ENCODE results near the gene FAM222A. TPM values are rescaled to one million over a fixed set of nuclear protein-coding genes. Genes with fewer than 3 reads are reported as not detected.
A peak's percentile ranks its signal among the peaks of the same experiment; 100 is the strongest.

The FAM222A gene
- total and polyA plus RNA-seq, 2 of the 8 experiments (the other 6 are each of a cell fraction or from before 2014, with no cell fraction given) = 0.94 to 1.1 TPM

- Histone ChIP-seq H4K20me1 (replicated peaks in 1 of 2; ENCODE audit: control insufficient read depth in 1 of 2, insufficient read depth in 2 of 2, low read length in 2 of 2) (peaks cover 0 to 13% of the 10 kb centered on the region in 2 experiments), H3K14ac (ENCODE audit: insufficient read length) (no peak overlapping the region), H3K56ac (replicated peaks; ENCODE audit: insufficient read length, low read depth, low read length) (no peak overlapping the region), H2BK15ac (ENCODE audit: low read length) (no peak overlapping the region), H3K9ac (replicated peaks in 1 of 4; ENCODE audit: extremely low read depth in 1 of 4, low read depth in 3 of 4, low read length in 3 of 4) (no peak overlapping the region), H2BK5ac (ENCODE audit: low read depth, low read length) (no peak overlapping the region), H4K5ac (ENCODE audit: insufficient read length, low read depth, low read length) (no peak overlapping the region), H3K4me1 (replicated peaks in 1 of 4; ENCODE audit: control insufficient read depth in 3 of 4, insufficient read depth in 4 of 4, low read length in 3 of 4) (no peaks in the 10 kb centered on the region), H4K8ac (ENCODE audit: extremely low read depth, insufficient read depth, low read length) (no peak overlapping the region), H3K4me2 (ENCODE audit: insufficient read depth in 1 of 2, low read depth in 2 of 2, low read length in 2 of 2) (no peak overlapping the region), H3K79me2 (ENCODE audit: control insufficient read depth in 1 of 2, insufficient read depth in 2 of 2, low read length in 2 of 2) (no peaks in the 10 kb centered on the region), H3K27me3 (replicated peaks in 1 of 4; ENCODE audit: control insufficient read depth in 3 of 4, extremely low read depth in 1 of 4, insufficient read depth in 3 of 4, low read length in 3 of 4) (no peaks in the 10 kb centered on the region), H3K27ac (ENCODE audit: low read depth, low read length) (no peak overlapping the region), H3K36me3 (ENCODE audit: control insufficient read depth in 2 of 4, insufficient read depth in 4 of 4, low read length in 3 of 4) (no peaks in the 10 kb centered on the region), H2BK20ac (ENCODE audit: low read length) (no peak overlapping the region), H3K4me3 (ENCODE audit: extremely low read depth in 1 of 4, insufficient read depth in 2 of 4, low read depth in 3 of 4, low read length in 4 of 4) (no peak overlapping the region), H2BK12ac (ENCODE audit: low read depth, low read length) (no peak overlapping the region), H2AK5ac (ENCODE audit: low read depth, low read length) (no peak overlapping the region), H4K91ac (replicated peaks; ENCODE audit: insufficient read length, low read length) (no peak overlapping the region), H2AFZ (ENCODE audit: low read length) (no peak overlapping the region), H3K23me2 (ENCODE audit: low read depth, low read length) (peaks cover 12% of the 10 kb centered on the region; the same call in 1 of the 2 replicates), H3K9me3 (ENCODE audit: insufficient read depth in 2 of 2, low read depth in 1 of 2, low read length in 1 of 2) (no peaks in the 10 kb centered on the region), H3K23ac (ENCODE audit: insufficient read length) (no peak overlapping the region), H3K18ac (ENCODE audit: extremely low read depth, low read length) (no peak overlapping the region), H2BK120ac (replicated peaks; ENCODE audit: low read depth, low read length) (no peak overlapping the region), H3K4ac (replicated peaks; ENCODE audit: insufficient read length, low read depth, low read length) (no peak overlapping the region), H3K79me1 (ENCODE audit: low read depth, low read length) (no peaks in the 10 kb centered on the region; the same call in 1 of the 2 replicates)
- peak; percentile 21 to 91 for DNase-seq (ENCODE audit: low read depth in 1 of 2, low spot score in 2 of 2)
- 46% methylated on average over 12 of the region's 12 CpGs; no CpG with 5 or more reads in 1 of the 2 experiments for WGBS, 2 experiments (ENCODE audit: extremely low coverage in 1 of 2, insufficient coverage in 1 of 2, insufficient read length in 1 of 2, insufficient replicate concordance in 2 of 2, low coverage in 1 of 2, low lambda C conversion rate in 2 of 2, missing lambda C conversion rate in 1 of 2)
- POLR2A ChIA-PET (ENCODE audit: partially characterized antibody) = interaction anchor here (0.6 to 1.0 kb wide), 2 partner anchors 67 to 77 kb away, joined by 3 read pairs; no protein-coding TSS in a partner anchor
- peak; percentile 63 for FAIRE-seq
- CTCF ChIA-PET (ENCODE audit: partially characterized antibody) = interaction anchor here (0.5 to 6.1 kb wide), 66 partner anchors 10 to 1361 kb away, joined by 3 to 183 read pairs (median 4); partner anchors contain the start of genes FAM222A, GLTP and TRPV4
- peak; percentile 89 to 98 (median 97) for TF ChIP-seq CTCF (IDR thresholded peaks at IDR 0.05; ENCODE audit: control extremely low read depth in 1 of 3, insufficient read depth in 1 of 3, low read depth in 1 of 3, low read length in 3 of 3)
- no peak for TF ChIP-seq HDAC2 (IDR thresholded peaks at IDR 0.05; ENCODE audit: borderline replicate concordance in 1 of 2, low read depth in 2 of 2, low read length in 2 of 2)
- peak; percentile 87 for TF ChIP-seq CEBPB (IDR thresholded peaks at IDR 0.05; ENCODE audit: low read depth, low read length)
- peak; percentile 89 to 92 for TF ChIP-seq RAD21 (IDR thresholded peaks at IDR 0.05 in 1 of 2, conservative IDR thresholded peaks at IDR 0.05 in 1 of 2; ENCODE audit: low read depth in 2 of 2, low read length in 2 of 2)
- TF ChIP-seq TCF12 (IDR thresholded peaks at IDR 0.05; ENCODE audit: low read depth, low read length) = 0 out of 2 replicates have a peak, but pooled peaks have one; percentile 20
- TF ChIP-seq CREB1 (IDR thresholded peaks at IDR 0.05) = no peak
These were observed 91.5 kb downstream of the FAM222A start for GRCh38 chr12:109804820-109805761.
